CD4-positive, alpha-beta T cell treated with Interleukin-4 for 4 hours (primary cell): ENCODE data around the gene EXOC3L2.

Experiments used
- DNase-seq: peaks from one replicate; pipeline ENCODE4 v3.0.0-alpha.2; 2020

Gene EXOC3L2

DNA sequence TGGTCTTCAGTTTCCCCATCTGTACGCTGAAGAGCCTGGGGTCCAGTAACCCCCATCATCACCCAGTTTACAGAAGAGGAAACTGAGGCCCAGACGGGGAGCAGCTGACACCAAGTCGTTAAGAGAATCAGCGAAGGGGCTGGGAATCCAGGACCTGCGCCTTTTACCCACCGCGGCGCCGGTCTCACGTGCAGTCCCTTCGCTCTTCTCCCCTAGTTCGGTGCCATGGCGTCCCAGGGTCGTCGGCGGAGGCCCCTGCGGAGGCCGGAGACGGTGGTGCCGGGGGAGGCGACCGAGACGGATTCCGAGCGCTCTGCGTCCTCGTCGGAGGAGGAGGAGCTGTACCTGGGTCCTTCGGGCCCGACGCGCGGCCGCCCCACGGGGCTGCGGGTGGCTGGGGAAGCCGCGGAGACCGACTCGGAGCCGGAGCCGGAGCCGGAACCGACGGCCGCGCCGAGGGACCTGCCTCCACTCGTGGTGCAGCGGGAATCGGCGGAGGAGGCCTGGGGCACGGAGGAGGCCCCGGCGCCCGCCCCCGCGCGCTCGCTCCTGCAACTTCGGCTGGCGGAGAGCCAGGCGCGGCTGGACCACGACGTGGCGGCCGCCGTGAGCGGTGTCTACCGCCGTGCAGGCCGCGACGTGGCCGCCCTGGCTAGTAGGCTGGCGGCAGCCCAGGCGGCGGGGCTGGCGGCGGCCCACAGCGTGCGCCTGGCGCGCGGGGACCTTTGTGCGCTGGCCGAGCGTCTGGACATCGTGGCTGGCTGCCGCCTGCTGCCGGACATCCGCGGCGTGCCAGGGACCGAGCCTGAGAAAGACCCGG, 65.9 kb downstream of the EXOC3L2 start:
- peak; percentile 8 for DNase-seq

DNA sequence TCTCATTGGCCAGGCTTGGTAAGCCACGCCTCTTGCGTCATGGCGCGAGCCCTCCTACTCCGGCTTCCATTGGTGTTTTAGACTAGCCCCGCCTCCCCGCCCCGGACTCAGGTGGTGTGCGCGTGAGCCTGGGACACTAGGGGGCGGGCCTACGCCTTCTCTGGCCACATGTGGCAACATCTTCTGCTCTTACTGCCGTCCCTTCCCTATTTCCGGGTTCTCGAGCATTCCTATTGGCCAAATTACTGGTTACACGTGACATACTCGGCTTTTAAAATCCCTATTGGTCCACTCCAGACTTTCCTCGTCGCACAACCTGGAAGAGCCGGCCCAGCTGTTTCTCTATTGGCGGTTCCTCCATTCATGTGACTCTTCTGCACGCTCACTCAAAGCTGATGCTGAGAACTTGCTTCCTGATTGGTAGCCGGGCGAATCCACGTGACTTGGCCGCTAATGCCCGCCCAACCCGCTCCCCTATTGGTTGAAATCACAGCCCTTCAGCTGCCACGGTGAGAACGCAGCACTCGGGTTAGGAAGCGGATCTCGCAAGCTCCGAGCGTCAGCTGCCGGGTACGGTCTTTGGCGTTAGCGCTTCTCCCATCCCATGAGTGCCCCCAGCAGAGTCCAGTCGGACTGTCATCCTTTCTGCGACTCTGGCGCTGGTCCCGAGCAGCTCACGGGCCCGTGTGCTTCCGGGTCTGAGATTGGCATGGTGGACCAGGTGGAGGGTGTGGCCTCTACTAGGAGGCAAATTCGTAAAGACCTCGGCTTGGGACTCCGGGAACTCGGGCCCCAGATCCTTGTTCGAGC, 66.7 kb downstream of the EXOC3L2 start, which contains the start of gene BLOC1S3:
Gene BLOC1S3 (plus strand): TSS at position 523 of the 810 bp plus-strand sequence. CDS start 513 bp downstream, outside the sequence.
- DNase-seq: peak; percentile 100

GRCh38 chr19:45177817-45178261, 67.4 kb downstream of the EXOC3L2 start, which contains the start of gene TRAPPC6A:
TRAPPC6A (minus strand) TSS chr19:45178237; CDS start chr19:45178218, 19 bp downstream.
- DNase-seq: peak; percentile 46

- no peak for DNase-seq
Observed at GRCh38 chr19:45175515-45176345, 69.5 kb downstream of the EXOC3L2 start.

DNA sequence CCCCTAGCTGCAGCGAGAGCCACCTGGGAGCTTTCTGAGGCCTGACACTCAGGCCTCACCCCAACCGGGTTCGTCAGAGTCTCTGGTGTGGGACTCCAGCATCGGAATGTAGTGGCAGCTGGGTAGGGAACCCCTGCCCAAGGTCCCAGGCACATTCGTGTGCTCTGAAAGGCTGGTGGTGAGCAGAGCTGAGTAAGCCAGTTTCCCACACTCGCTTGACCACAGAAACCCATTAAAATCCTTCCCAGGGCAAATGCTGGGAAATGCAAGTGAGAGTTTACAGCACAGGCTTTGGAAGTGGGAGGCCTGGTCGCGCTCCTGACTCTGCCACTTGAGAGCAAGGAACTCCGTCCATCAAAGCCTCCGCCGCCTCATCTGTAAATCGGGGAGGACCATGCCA, 71.4 kb downstream of the EXOC3L2 start:
- DNase-seq: no peak

DNA sequence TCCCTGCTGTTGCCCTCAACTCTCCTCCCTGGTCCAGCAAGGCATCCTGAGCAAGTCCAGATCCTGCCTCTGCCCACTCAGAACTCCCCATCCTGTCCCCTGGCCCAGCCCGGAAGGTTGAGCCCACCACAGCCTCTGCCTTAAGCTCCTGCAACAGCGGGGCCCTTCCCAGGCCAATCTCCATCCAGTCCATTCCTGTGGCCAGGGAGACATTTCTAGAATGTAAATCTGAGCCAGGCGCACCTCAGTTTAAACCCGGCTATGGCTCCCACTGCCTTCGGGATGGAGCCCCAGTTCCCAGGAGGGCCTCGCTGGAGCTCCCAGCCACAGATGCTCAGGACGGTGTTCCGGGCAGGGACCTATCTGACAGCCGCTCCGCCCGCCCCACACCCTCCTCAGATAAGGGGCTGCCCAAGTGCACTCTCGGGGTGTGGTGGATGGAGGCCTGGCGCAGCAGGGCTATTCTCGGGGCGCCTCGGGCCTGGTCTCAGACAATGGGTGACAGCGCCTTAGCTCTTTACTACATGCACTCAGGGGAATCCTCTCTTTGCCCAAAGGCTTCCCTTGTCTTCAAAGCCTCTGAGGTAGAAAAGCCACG, 72.5 kb downstream of the EXOC3L2 start:
- DNase-seq: no peak

GRCh38 chr19:45172173-45172572, 73.0 kb downstream of the EXOC3L2 start:
- DNase-seq: peak; percentile 40

- peak; percentile 79 for DNase-seq
Observed at GRCh38 chr19:45171211-45171623, 74.0 kb downstream of the EXOC3L2 start.

DNA sequence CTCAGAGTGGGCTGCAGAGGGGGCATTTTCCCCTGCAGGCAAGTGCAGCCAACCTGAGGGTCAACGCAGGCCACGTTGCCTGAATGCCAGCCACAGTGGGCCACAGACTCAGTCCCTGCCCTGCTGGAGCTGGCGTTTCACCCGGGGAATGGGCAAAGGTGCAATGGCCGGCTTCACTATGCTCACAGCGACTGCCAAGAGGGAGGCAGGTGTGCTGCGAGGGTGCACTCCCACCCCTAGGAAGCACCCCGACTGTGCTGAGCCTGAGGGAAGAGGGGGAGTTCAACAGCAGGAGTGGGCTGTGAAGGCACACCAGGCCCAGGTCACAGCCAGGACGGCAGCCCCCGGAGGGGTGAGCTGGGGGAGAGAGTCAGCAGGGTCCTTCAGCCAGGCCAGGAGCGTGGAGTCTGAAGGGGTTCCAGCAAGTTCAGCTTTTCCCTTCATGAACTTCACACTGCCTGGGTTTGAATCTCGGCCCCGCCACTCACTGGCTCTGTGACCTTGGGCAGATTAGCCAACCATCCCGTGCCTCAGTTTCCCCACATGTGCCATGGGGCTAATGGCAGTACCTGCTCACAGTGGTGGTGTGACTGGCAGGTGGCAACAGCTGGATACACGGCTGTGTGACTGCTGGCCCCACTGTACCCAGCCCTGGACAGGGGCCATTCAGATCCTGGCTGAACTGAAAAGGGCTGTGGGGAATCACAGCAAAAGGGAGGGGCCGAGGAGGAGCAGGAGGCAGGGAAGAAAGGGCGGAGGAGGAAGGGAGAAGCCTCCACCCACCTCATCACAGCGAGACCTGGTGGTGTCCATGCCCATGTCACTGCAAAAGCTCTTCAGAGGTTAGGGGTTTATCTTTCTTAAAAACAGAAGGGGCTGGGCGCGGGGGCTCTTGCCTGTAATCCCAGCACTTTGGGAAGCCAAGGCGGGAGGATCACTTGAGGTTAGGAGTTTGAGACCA, 74.8 kb downstream of the EXOC3L2 start:
- DNase-seq: no peak

GRCh38 chr19:45169602-45170001, 75.6 kb downstream of the EXOC3L2 start:
- no peak for DNase-seq

DNA sequence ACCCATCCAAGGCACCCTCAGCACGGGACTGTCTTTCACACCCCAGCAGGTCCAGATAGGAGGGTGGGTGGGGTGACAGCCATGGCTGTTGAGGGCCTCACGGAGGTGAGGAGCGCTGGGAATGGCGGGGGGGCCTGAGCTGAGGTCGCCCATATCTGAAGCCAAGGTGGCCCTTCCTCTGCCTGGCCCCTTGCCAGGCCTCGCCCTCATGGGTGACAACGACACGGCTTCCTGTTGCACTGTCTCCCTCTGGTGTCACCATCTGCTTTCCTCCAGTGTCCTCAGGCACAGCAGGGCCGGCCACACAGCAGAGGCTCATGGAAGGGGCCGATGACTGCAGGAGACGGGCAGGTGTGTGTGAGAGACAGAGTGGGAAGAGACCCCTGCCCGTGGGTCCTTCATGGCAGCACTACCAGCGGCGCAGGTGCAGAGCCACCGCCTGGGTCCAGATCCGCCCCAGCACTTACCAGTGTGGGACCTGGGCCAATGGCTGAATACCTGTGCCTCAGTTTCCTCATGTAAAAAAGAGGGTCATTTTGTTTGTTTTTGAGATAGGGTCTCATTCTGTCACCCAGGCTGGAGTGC, 76.3 kb downstream of the EXOC3L2 start:
- DNase-seq: no peak

- no peak for DNase-seq
Observed at GRCh38 chr19:45166723-45167252, 78.4 kb downstream of the EXOC3L2 start.

DNA sequence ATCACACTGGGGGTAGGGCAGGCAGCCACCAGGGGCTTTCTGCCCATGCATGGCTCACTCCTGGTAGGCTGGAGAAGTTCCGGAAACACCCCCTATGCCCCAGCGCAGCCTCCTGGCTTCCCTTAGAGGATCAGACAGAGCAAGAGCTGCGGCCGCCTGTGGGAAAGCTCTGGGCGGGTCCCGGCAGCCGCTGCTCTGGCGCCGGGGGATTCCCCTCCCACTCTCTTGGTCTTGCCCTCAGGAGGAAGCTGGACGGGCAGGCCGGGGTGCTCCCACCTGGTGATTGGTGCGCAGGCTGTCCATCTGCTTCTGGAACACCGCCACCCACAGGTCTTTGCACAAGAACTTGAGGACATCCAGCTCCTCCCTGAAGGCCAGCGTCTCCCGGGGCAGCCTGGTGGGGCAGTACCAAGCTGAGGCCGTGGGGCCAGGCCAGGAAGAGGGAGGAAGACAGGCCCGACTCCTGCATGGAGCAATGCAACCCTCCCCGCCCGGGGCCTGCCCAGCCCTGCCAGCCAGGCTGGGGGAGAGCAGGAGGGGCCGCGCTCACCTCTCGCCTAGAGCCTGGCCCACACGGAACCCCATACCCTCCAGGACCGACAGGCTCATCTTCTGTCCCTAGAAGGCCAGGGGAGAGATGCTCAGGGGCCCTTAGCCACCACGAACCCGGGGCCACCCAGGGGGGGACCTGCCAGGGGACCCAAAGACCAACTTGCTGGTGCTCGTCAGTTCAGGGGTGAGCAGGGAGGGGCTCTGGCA, 80.5 kb downstream of the EXOC3L2 start:
- peak; percentile 60 for DNase-seq

GRCh38 chr19:45163751-45164460, 81.3 kb downstream of the EXOC3L2 start:
- DNase-seq: no peak

DNA sequence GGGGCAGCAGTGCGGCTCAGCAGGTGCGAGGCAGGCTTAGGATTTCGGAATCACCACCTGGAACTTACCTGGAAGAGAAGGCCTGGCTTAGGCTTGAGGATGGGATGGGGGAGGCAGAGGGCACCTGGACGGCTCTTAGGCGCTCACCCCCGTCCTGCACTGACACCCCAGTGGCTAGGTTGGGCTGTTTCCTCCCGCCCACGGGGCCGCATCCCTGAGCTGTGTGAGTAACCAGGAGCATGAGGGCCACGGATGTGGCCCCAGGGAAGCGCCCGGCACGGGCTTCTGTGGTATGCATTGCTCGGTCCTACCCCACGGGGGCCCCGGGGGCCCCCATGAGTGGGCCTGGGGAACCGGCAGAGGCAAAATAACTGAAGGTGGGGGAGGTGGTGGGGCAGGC, 82.1 kb downstream of the EXOC3L2 start:
- DNase-seq: no peak

GRCh38 chr19:45162608-45163143, 82.5 kb downstream of the EXOC3L2 start:
- DNase-seq: no peak
